Stimulated activated CD8-positive, alpha-beta memory T cell treated with anti-CD3 and anti-CD28 coated beads, Interleukin-4, amount 100 ng/mL, for 24 hours (primary cell): Measurements from ENCODE around the gene KLHL24.
A peak's percentile ranks its signal among the peaks of the same experiment; 100 is the strongest.
"Not testable (repeated sequence)": the region's sequence is repeated elsewhere in the genome, so short reads cannot be mapped to it uniquely, and the experiment has no call there.

Experiments used
- DNase-seq: peaks from one replicate; pipeline ENCODE4 v3.0.0-alpha.2; 2020; ENCODE audit warnings: low read depth

KLHL24 gene

GRCh38 chr3:183636221-183637105, 1.0 kb downstream of the KLHL24 start:
- DNase-seq = peak; percentile 87

DNA sequence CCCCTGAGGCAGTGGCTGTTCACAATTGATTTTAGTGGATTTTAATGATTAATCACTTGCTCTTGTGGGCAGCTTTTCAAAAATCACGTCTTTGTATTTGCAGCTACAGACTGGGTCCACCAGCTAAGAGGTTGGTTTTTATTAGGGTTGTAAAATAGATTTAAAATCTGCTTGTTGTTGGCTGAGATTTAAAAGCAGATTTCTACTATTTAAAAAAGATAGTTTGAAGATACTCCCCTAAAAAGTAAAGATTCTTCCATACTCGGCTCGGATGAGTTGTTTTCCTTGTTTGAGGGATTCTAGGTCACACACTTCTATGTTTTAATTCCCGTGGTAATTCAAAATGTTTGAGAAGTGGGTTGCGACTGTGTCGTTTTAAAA, 1.7 kb downstream of the KLHL24 start:
- DNase-seq = no peak

DNA sequence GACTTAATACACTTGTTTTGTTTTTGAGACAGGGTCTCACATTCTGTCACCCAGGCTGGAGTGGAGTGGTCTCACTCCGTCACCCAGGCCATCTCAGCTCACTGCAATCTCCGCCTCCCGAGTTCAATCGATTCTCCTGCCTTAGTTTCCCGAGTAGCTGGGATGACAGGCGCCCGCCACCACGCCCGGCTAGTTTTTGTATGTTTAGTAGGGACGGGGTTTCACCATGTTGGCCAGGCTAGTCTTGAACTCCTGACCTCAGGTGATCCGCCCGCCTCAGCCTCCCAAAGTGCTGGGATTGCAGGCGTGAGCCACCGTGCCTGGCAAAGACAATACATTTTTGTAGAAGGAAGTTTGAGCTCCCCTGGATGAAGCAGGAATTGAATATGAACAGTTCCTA, 2.2 kb downstream of the KLHL24 start:
- not testable (repeated sequence) for DNase-seq

GRCh38 chr3:183638101-183638852, 2.9 kb downstream of the KLHL24 start:
- no peak for DNase-seq

DNA sequence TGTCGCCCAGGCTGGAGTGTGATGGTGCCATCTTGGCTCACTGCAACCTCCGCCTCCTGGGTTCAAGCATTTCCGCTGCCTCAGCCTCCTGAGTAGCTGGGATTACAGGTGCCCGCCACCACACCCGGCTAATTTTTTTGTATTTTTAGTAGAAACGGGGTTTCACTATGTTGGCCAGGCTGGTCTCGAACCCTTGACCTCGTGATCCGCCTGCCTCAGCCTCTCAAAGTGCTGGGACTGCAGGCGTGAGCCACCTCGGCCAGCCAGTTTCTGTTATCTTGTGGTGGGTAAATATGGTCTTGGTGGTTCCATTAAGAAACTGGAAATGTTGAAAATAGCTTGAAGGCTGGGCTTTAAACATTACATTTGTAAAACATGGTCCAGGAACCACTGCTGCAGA, 5.2 kb downstream of the KLHL24 start:
- not testable (repeated sequence) for DNase-seq

GRCh38 chr3:183641882-183642281, 6.5 kb downstream of the KLHL24 start:
- DNase-seq = no peak

- no peak for DNase-seq
Observed at GRCh38 chr3:183644244-183644643, 8.8 kb downstream of the KLHL24 start.

DNA sequence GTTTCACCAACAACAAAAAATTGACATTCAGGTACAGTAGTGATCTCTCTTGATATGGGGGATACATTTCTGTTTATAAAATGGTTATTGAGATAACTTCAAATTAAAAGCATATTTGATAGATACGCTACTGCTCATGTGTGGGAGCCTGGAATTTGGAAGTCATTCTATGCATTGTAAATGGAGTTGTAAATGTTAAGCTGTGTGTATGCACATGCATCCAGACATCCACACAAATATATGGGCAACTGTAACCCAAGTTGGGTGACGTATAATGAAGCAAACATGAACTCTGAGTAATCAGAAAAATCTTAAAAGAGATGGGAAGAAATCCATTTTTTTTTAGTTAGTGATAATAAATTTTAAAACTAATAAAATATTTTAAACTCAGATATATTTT, 9.8 kb downstream of the KLHL24 start:
- DNase-seq = no peak

DNA sequence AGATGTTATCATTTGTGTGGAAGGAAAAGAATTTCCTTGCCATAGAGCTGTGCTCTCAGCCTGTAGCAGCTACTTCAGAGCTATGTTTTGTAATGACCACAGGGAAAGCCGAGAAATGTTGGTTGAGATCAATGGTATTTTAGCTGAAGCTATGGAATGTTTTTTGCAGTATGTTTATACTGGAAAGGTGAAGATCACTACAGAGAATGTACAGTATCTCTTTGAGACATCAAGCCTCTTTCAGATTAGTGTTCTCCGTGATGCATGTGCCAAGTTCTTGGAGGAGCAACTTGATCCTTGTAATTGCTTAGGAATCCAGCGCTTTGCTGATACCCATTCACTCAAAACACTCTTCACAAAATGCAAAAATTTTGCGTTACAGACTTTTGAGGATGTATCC, 15.1 kb downstream of the KLHL24 start:
- no peak for DNase-seq

- no peak for DNase-seq
Observed at GRCh38 chr3:183653209-183654064, 18.0 kb downstream of the KLHL24 start.

DNA sequence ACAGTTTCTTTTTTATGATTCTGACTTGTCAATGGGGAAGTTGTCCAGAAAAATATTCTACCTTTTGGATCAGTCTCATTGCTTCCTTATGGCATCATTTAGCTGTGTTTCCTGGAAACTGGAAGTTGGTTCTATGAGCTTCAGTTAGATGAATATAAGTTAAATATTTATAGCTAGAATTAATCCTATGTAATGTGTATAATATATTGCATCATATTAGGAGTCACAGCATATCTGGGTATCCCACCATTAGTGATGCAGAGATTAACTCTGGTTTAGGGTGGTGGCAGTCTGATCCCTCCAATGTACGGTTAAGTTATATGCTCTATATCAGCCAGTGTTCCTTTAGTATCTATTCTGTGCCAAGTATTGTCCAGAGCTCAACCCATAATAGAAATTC, 19.3 kb downstream of the KLHL24 start:
- DNase-seq = no peak

GRCh38 chr3:183662099-183662498, 26.7 kb downstream of the KLHL24 start:
- no peak for DNase-seq

DNA sequence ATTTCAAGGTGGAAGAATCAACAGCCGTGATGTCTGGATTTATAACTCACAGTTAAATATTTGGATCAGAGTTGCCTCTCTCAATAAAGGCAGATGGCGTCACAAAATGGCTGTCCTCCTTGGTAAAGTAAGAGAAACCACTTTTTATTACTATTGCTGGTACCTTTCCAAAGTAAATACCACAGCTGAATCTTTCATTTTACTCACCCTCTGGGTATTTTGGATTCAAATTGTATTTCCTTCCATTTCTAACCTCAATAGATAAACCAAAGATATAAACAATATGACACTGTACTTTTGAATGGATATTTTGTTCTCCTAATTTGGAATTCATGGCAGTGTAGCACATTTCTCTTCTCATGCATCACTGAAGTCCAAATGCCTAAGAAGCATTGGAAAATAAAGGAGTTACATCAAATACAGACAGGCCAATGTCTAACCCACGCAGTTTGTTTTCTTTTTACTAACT, 29.5 kb downstream of the KLHL24 start:
- DNase-seq = no peak

DNA sequence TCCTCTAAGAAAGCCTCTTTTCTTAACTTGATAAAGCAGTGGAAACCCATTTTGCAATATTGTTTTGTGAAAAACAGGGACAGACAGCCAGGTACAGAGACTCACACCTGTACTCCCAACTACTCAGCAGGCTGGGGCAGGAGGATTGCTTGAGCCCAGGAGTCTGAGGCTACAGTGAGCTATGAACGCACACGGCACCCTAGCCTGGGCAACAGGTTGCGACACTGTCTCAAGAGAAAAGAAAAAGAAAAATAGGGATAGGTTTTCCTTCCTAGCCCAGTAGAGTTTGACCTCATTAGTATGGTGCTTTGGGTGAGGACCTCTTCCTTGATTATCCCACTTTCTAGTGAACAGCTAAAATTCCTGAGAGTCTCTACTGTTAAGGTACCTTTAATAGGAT, 44.6 kb downstream of the KLHL24 start:
- no peak for DNase-seq

- no peak for DNase-seq
Observed at GRCh38 chr3:183687705-183688104, 52.3 kb downstream of the KLHL24 start.

DNA sequence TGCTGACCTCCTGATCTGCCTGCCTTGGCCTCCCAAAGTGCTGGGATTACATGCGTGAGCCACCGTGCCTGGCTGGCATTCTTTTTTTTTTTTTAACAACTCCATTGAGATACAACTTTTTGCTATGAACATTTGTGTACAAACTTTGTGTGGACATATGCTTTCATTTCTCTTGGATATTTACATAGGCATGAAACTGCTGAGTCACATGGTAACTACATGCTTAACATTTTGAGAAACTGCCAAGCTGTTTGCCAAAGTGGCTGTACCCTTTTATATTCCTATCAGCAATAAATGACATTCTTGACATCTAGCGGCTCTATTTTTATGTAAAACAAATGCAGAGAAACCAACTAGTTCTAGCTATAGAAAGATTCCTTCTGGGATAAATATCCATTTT, 53.5 kb downstream of the KLHL24 start:
- DNase-seq = no peak

DNA sequence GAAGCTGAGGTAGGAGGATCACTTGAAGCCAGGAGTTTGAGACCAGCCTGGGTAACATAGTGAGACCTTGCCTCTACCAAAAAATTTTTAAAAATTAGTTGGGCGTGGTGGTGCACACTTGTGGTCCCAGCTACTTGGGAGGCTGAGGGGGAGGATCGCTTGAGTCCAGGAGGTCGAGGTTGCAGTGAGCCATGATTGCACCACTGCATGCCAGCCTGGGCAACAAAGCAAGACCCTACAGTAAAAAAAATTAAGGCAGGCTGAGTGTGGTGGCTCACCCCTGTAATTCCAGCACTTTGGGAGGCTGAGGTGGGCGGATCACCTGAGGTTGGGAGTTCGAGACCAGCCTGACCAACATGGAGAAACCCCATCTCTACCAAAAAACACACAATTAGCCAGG, 54.2 kb downstream of the KLHL24 start:
- DNase-seq = not testable (repeated sequence)

- no peak for DNase-seq
Observed at GRCh38 chr3:183690402-183690995, 55.1 kb downstream of the KLHL24 start.

- no peak for DNase-seq
Observed at GRCh38 chr3:183692436-183692835, 57.0 kb downstream of the KLHL24 start.

DNA sequence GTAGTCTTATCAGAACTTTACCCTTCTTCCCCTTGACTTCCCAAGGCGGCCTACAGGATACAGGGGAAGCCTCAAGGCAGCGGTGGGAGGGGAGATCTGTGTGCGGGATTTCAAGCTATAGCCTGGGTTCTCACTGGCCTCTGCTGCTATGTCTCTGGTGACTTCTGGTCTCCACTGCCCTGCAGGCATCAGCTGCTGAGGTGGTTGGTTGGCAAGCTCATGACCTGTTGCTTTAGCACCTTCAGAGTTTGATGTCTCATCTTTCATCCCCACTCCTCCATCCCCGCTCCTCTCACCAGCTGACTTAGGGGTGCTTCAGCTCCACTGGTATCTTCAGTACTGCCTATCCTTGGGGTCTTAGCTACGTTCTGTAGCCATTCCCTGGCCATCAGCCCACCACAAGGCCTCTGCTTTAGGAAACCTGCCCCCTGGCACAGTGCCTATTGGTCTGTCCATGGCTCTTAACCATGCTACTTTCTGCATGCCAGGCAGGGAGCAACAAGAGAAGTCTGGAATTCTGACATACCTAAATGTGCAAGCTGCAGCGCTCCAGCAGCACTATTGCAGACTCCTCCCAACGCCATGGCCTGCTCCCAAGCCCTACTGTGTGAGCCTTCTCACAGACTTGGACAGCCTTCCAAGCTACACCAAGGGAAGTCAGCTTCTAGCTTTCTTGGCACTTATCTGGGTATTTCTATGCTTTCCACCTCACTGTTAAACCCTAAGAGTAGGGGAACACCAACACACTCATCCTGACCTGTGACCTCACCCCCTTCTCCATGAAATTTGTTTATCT, 60.3 kb downstream of the KLHL24 start:
- DNase-seq = no peak

DNA sequence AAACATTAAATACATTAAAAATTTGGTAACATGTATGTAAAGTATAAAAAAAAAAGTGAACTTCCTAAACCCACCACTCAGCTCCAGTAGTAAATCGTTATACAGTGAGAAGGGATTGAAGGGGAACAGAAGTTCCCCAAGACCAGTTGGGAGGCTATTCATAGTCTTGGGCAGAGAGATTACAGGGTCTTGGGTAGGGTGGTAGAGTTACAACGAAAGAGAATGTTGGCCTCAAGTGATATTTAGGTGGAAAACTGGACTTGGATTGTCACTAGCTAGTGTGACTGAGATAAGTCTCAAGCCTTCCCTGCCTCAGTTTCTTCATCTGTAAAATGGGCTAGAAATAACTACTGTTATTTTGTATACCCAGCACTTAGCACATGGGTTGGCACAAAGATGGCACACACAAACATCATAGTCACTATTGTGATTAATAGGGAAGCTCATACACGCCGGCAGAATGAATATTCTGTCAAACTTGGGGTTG, 61.7 kb downstream of the KLHL24 start:
- no peak for DNase-seq
